GM18868 (cell line): ENCODE data around the gene SAMD3.
"Not testable (repeated sequence)": the region's sequence is repeated elsewhere in the genome, so short reads cannot be mapped to it uniquely, and the experiment has no call there.

ENCODE experiments used
- ATAC-seq: cut with Tn5 transposase; IDR thresholded peaks from one replicate; pipeline ENCODE4 v1.9.1; 2021; ENCODE audit warnings: mild to moderate bottlenecking, moderate library complexity; ENCODE audit not compliant: unreplicated experiment

The SAMD3 gene

GRCh38 chr6:130178692-130179091 lies 44.1 kb downstream of the SAMD3 start:
- ATAC-seq, result no peak

DNA sequence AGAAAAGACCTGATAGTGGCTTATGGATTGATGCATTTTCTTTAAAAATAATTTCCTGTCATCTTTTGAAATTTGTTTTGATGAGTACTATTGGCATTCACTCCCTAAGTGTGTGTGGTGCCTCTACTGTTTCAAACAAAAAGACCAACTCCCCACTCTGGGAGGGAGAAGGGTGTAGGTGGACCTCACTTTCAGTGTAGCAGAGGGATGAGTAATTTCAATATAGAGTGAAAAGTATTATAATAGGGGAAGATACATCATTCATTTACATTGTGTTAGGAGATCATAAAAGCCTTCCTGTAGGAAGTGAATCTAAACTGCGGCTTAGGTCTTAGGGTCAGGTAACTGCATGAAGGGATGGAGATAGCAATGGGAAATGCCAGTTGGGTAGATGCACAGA lies 46.4 kb downstream of the SAMD3 start:
- no peak for ATAC-seq

GRCh38 chr6:130173377-130174004 lies 49.3 kb downstream of the SAMD3 start:
- ATAC-seq, result not testable (repeated sequence)

DNA sequence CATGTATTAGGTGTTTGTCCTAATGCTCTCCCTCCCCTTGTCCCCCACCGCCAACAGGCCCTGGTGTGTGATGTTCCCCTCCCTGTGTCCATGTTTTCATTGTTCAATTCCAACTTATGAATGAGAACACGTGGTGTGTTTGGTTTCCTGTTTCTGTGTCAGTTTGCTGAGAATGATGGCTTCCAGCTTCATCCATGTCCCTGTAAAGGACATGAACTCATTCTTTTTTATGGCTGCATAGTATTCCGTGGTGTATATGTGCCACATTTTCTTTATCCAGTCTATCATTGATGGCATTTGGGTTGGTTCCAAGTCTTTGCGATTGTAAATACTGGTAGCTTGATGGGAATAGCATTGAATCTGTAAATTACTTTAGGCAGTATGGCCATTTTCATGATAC lies 52.6 kb downstream of the SAMD3 start:
- not testable (repeated sequence) for ATAC-seq

- ATAC-seq, result no peak
Observed at GRCh38 chr6:130167655-130168054, 55.1 kb downstream of the SAMD3 start.

GRCh38 chr6:130164251-130164650 lies 58.5 kb downstream of the SAMD3 start:
- no peak for ATAC-seq

GRCh38 chr6:130163266-130163665 lies 59.5 kb downstream of the SAMD3 start:
- no peak for ATAC-seq

DNA sequence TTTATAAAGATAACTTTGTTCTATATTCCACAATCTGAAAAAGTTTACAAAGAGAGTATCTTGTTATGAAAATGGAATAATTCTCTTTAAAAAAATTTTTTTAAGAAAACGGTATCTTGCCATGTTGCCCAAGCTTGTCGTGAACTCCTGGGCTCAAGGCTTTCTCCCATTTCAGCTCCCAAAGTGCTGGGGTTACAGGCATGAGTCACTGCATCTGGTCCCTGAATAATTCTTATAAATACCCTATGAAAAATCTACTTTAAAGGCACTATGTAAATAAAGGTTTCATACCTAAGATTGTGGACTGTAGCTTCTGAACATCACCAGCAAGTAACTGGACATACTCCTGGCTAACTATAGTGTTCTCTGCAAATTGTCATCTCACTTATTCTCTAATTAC lies 60.3 kb downstream of the SAMD3 start:
- no peak for ATAC-seq

DNA sequence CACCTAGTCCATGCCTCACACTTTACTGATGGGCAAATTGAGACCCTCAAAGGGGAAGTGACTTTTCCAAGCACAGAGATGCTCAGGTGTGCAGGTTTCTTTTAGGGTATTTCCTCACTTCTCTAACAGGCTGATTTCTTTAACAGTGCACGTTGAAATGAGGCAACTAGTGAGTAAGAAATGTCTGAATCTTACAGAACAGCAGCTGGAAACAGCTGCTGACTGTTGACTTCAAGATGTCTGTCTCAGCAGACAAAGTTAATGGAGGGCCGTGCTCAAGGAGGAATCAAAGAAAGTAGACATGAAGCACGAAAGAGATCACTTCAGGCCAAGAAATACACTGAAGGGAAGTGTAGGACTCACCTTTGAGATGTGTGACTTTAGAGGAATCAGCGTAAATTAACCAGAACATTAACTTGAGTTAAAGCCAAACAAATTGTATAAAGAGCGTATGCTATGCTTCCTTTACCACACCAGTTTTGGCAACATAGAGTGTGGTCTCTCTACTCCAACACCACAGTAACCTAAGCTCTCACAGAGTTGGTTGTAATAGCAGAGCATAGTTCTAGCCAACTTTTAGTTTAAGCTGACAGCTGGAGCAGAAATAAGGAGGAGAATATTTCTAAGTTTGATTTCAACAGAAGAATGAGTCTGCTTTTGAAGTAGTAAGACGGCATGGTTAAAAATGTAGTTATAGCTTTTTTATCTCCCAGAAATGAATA lies 60.9 kb downstream of the SAMD3 start:
- peak; percentile 40 for ATAC-seq

DNA sequence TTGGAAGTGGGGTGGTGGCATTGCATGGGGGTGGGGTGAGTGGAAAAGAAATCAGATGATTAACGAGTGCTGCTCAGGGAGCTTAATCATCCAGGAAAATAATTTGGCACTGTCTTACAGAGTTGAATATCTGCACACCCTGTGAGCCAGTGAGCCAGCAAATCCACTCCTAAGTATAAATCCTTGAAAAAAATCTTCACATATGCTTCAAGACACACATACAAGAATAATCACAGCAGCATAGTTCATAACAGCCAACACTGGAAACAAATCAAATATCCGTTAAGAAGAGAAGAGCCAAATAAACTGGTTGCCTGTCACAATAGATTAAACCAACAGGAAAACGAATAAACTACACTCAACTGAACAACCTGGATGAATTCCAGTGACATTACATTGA lies 62.8 kb downstream of the SAMD3 start:
- no peak for ATAC-seq

- no peak for ATAC-seq
Observed at GRCh38 chr6:130158548-130158947, 64.2 kb downstream of the SAMD3 start.

- ATAC-seq, result no peak
Observed at GRCh38 chr6:130158056-130158455, 64.7 kb downstream of the SAMD3 start.

DNA sequence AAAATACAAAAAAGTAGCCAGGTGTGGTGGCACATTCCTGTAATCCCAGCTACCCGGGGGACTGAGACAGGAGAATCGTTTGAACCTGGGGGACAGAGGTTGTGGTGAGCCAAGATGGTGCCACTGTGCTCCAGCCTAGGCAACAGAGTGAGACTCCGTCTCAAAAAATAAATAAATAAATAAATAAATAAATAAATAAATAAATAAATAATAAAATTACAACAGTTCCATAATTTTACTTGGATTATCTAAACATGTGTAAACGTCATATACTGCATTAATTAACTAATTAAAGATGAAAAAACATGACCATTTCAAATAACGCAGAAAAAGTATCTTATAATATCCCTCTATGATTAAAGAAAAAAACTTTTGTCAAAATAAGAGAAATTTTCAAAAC lies 65.8 kb downstream of the SAMD3 start:
- ATAC-seq, result no peak

DNA sequence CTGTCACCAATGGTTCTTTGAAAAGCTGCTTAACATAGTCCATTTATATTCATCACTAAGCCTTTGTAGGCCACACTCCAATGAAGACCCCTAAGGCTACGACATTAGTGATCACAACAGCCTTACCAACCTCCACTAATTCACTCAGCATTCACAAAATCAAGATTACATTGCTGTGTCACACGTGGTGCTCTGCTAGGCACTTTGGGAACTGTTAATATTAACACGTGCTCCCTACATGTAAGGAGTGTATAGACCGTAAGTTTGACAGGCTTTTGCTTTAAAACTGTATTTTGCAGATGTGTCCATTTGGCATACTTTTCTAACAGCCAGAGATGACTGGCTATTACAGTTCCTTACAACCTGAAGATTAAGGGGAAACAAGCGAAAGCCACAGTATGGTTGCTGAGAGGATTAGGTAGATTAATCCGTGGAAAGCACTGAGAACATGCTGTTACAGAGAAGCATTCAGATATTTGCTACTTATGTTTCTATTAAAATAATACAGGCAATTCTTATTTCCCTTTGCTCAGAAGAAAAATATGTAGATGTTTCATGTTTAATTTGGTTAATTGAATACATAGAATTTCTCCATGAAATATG lies 69.7 kb downstream of the SAMD3 start:
- no peak for ATAC-seq

DNA sequence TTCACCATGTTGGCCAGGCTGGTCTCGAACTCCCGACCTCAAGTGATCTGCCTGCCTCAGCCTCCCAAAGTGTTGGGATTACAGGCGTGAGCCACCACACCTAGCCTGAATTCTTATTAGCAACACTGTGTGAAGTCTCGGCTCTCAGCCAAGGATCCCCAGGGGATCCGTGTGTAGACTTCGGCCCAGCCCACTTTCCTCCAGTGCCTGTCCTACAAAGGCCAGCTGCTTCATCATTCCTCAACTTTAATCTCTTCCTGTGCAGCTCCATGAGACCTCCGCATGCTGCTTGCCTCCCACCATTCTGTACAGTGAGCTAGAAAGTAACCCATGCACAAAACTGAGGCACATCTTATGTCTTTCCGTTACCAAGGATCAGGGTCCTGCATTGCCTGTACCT lies 71.8 kb downstream of the SAMD3 start:
- no peak for ATAC-seq

- ATAC-seq, result not testable (repeated sequence)
Observed at GRCh38 chr6:130149016-130149415, 73.7 kb downstream of the SAMD3 start.

- no peak for ATAC-seq
Observed at GRCh38 chr6:130148181-130148580, 74.6 kb downstream of the SAMD3 start.

DNA sequence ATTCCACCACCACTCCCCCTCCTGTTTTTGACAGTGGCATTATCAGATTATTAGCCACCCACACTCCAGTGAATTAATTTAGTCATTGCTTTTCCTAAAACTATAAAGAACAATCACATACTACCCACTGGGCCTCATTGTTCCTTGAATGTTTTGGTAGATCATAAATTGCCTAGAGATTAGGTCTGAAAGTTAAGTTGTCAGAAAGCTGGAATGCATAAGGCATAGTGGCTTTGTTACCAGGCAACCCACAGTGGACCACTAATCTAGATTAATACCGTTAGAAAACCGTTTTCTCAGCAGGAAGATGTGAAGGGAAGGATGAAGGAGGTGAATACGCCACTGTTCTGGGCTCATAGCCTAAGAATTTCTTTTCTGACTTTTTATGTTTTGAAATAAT lies 75.6 kb downstream of the SAMD3 start:
- ATAC-seq, result no peak

- ATAC-seq, result no peak
Observed at GRCh38 chr6:130143709-130144108, 79.0 kb downstream of the SAMD3 start.

DNA sequence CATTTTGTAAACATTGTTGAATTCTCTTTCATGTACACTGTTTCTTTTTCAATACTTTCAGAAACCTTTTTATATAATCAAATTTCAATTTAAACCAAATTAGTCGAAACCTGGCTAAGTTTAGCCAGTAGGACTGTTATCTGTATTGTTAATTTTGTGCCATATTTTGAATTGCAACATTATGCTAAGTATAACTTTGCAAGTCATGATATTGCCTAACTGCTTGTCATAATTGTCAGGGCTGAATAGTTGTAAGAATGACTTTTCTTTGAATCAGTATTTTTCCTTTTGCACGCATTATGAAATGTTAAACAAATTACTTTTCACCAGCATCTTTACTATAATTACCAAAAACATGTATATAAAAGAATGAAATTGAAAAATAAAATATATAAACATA lies 82.7 kb downstream of the SAMD3 start:
- ATAC-seq, result no peak

DNA sequence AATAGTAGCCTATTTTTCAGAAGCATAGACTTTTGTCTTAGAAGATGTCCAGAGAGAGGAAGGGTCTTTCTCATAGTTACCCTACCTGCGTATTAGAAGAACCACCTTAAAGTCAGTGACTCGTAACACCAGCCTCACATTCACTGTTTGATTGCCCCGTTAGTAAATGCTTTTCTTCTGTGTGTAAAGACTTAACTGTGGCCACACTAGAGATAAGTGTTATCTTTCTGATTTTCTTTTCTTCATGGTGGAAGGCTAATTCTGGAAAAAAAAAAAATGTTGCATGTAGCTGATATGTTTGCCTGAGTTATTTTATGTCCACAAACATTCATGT lies 83.9 kb downstream of the SAMD3 start:
- ATAC-seq, result peak; percentile 45

DNA sequence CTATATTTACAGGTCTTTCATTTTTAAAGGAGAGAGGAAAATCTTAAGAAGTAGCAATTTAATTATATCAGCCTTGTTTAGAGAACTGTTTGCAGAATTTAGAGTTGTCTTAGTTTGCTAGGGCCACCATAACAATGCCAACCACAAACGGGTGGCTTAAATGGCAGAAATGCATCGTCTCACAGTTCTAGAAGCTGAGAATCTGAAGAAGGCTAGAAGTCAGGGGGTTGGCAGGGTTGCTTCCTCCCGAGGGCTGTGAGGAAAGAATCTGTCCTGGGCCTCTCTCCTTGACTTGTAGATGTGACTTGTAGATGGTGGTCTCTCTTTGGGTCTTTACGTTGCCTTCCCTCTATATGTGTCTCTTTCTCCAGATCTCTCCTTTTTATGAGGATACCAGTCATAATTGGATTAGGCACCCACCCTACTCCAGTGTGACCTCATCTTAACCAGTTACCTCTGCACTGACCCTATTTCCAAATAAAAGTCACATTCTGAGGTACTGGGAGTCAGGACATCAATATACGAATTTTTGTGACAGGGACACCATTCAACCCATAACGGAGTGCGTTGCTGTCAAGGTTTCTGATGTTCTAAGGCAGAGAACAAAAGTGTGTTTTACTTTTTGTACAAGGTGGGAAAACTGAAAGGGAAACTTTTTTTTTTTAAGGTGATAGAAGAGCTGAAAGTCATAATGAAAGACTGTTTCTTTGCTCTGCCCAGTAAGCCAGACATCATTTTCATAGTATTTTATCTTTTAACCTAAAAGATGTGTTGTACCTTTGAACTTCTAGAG lies 84.4 kb downstream of the SAMD3 start:
- peak; percentile 70 for ATAC-seq
